Measurements from ENCODE around the gene RNF135.

GRCh38 chr17:30995347-30995746, 24.5 kb downstream of the RNF135 start:
- TF ChIP-seq EZH2 (IDR thresholded peaks at IDR 0.05) (no peak), CTCF (IDR thresholded peaks at IDR 0.05) (no peak), EZH2phosphoT487 (IDR thresholded peaks at IDR 0.05) (no peak)

All from neural progenitor cell (in vitro differentiated cells).